ENCODE results near the gene AUTS2.

The AUTS2 gene

DNA sequence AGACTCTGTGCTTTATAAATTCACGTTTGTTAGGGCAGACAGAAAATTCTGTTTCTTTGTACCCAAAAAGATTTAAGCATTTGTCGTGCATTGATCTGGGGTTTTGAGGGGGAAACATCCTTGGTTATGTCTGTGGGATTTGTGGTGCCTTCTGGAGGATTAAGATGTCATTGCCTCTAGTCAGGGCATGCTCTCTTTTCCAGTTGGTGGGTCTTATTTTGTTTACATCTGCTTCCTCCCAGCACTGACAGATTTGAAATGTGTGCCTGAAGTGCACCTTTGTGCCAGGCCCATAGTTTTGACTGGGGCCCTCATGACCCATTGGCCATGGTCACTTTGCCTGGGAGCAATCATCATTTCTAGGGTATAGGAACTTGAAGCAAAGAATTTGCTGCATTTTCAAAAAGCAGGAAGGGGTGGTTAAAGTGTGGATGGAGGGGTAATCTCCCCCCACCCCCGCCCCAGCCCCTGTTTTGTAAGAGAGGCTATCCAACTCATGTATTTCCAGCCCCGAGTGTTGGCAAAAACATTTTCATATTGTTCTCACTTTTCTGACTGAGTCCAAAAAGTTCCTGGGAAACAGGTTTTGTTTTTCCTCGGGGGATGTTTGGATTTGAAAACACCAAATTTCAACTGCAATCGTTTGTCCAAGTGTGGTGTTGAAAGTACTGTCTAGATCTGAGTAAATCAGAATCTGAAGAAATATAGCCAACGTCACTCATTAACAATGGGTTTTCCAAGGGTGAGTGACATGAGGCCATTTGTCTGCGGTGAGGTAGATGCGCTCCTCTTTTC lies 1145.5 kb downstream of the AUTS2 start:
- DNase-seq (ENCODE audit: low read depth in 2 of 2) = no peak

DNA sequence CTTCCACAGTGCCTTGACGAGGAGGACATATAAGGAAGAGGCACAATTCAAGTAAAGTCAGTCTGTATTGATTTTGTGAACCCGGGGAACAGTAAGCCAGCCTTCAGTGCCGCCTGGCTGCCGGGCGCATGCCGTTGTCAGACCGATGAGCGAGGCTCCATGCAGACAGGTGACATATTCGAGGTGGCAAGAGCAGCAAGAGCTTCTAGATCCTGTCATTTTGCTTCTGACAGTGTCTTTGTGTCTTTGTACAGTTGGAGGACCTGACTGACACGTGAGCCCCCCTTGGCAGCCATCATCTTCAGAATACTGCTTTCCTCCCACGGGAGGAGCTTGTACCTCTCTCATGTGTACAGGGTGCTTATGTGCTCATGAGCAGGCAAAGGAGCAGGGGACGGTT lies 1146.2 kb downstream of the AUTS2 start:
- DNase-seq (ENCODE audit: low read depth in 2 of 2) = no peak

DNA sequence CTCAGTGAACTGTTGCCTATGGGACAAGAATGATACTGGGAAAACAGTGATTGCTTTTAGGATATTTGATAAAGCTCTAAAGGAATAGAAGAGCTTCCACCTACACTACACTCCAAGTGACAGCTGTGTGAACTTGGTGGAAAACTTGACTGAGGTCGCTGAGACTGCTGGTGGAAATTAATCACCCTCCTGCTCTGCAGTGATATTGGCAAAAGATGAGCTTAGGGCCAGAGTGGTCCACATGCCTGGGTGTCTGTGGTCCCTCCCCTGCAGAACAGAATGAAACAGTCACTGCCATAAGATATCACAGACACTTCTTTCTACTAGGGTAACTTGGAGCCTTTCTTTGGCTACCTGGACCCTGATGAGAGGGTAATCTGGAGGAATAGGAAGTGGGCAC lies 1151.6 kb downstream of the AUTS2 start:
- DNase-seq (ENCODE audit: low read depth in 2 of 2) = no peak

DNA sequence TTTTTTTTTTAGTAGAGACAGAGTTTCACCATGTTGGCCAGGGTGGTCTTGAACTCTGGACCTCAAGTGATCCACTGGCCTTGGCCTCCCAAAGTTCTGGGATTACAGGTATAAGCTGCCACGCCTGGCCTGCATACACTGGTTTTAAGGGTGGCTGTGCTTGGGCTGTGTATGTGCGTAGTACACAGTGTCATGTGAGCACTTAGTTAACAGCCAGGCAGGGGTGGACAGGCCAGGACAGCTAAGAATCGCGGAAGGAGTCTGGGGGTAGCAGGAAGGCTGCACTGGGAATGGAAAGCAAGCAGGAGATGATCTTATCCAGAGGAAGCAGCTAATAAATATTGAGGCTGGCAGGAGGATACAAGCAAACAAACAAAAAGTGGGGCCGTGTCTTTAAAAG lies 1153.6 kb downstream of the AUTS2 start:
- no peak for DNase-seq (ENCODE audit: low read depth in 2 of 2)

DNA sequence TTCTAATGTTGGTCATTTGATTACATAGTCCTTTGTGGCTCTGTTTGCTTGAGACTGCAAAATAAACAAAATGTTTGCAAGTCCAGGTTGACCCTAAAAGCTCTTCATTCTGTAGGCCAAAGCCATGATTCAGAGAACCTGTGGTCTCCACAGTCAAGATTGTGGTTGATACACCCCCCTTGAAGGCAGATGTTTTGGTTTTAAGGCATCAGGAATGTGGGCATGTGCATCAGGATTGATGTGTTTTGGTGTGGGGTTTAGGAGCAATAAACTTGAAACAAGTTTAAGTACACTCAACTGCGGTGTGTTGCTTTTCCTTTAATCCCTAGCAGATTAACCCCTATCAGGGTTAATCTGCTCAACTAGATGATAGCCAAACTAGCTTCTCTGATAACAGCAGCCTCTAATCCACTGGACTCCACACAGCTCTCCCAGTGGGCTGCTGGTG lies 1154.5 kb downstream of the AUTS2 start:
- DNase-seq (ENCODE audit: low read depth in 2 of 2) = no peak

DNA sequence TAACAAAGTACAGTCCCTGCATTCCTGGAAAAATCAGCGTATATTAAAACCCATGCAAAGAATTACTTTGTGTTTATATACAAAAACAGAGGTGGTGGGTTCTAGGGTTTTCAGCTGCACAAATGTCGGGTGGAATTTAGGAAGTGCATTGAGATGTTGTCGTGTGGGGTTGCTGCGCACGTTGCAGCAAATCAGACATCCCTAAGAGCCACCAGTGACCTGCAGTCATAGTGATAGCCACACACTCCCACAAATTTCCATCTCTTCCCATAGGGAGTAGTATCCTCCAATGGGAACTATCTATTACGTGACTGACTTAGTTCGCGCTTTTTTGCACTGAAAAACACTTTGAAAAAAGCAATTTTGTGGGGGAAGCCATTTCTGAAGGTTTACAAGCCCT lies 1158.5 kb downstream of the AUTS2 start:
- no peak for DNase-seq (ENCODE audit: low read depth in 2 of 2)

DNA sequence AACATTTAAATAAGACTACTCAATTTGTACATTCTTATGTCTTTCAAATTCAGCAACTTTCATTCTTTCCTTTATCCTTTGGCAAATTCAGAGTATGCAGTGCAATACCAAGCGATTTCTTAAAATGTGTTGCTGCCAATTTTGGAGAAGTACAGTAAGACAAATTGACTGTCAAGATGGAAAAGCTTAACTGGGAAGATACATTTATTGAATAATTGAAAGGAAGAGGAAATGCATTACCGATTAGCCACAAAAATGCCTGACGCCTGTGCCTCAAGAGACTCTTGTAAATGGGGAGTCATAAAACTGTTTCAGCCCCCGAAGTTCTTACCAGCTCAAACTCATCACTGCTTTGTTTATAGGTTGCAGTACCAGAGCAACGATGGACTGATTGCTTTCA lies 1160.4 kb downstream of the AUTS2 start:
- no peak for DNase-seq (ENCODE audit: low read depth in 2 of 2)

DNA sequence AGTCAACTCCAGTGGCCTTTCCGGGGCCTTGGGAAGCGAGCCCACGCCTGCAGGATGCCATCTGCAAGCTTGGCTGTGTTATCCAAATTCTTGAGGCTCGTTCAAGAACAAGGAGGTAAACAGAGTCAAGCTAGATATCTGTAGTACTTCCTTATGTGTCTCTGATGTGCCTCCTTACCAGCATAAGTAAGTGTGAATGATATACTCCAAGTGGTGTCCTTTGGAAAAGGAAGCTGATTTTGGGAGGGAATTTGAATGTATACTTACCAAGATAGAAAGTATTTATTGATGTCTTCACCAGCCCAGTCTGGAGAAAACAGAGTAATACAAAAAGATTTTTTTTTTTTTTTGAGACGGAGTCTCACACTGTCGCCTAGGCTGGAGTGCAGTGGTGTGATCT lies 1161.4 kb downstream of the AUTS2 start:
- DNase-seq (ENCODE audit: low read depth in 2 of 2) = no peak

DNA sequence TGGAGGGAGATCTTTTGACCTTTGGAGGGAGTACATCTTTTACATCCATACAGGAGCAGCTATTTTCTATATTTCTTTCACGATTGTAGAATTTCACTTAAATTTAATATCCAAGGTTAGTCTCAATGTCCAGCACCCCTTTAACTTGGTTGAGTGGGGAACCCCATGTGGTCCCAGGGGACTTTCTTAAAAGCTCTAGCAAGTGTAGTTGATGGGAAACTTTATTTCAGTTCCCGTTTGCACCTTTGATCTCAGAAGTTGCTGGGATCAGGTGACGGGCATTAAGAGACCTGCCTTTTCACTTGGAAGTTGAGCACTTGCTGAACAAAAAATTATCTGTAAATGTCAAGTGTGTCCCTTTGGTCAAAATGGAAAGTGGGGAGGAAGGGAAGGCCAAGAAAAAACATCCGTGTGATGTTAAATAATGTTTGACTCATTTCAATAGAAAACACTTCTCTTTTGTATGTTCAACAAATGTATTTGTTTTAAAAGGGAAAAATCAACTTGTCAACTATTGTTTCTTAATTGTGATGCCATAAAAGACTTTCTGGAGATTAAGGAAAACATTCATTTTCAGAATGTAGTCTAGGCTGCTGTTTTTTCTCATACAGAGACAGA lies 1163.5 kb downstream of the AUTS2 start:
- no peak for DNase-seq (ENCODE audit: low read depth in 2 of 2)

DNA sequence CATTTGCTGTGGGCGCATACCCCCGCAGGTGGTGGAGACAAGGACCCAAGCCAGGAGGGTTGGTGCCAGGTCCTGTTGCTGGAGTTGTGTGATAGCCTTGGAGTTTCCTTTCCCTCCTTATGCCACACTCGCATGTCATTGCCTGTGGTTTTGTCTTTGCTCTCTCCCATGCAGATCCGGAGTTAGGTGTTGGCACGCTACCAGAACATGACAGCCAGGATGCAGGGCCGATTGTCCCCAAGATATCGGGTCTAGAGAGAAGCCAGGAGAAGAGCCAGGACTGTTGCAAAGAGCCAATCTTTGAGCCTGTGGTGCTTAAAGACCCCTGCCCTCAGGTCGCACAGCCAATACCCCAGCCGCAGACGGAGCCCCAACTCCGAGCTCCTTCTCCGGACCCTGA lies 1164.4 kb downstream of the AUTS2 start:
- DNase-seq (ENCODE audit: low read depth in 2 of 2) = no peak

DNA sequence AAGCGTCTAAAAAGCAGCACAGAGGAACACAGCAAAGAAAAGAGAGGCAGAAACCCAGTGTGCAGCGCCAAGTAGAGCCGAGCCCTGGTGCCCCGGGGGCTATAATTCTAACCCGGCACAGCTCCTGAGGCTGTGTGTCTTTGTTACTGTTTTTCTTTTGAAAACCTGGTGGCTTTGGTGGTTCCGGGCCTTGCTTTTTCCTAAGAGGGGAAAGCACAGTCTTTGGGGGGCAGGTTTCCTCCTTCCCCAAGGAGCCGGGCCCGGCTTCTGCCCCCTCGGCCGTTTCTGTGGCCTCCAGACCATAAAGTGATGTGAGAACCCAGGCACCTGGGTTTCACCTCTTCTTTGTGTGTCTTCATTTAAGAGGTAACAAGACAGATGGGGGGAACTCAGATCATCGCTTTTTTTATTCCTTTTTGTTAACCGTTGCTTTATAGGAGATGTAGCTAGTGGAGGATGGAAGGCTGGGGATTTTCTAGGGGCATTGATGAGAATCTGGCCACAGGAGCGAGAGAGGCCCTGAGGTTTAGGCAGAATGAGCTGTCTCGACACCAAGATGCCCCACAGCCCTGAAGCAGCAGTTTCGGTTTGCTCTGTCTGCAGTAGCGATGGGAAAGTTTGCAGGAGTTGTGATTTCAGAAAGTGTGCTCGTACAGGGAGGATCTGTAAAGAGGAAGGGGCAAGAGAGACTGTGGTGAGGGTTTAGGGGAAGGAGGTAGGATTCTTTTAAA lies 1165.9 kb downstream of the AUTS2 start:
- DNase-seq (ENCODE audit: low read depth in 2 of 2) = no peak

DNA sequence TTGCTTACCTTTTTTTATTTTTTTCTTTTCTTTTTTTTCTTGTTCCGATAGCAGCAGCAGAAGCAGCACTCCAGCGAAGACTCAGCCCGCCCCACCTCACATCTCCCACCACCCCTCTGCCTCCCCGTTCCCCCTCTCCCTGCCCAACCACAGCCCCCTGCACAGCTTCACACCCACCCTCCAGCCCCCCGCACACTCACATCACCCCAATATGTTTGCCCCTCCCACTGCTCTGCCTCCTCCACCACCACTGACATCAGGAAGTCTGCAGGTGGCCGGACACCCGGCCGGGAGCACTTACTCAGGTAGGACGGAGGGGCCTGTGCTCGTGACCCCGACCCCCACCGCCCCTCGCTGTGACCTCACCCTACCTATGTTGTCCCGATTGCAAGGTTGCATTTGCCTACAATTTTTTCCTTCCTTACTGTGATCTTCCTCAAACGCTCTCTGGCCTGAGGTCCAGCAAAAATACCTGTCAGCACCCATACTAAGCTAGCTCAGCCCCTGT lies 1166.5 kb downstream of the AUTS2 start:
- DNase-seq (ENCODE audit: low read depth in 2 of 2) = no peak

DNA sequence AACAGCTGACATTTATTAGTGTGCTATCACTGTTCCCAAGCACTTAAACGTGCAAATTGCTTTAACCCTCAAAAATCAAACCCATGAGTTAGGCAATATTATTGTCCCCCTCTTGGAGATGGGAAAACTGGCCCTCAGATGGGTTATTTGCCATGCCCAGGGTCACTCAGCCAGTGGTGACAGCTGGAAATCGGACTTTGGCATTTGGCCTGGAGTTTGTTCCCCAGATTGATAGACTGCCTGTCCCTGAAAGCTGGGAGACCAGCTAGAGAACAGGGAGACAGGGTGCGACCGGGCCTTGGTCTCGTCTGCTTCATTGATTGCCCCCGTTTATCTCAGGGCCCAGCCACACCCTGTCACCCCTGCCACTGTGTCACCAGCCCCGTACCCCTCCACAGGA lies 1167.4 kb downstream of the AUTS2 start:
- no peak for DNase-seq (ENCODE audit: low read depth in 2 of 2)

DNA sequence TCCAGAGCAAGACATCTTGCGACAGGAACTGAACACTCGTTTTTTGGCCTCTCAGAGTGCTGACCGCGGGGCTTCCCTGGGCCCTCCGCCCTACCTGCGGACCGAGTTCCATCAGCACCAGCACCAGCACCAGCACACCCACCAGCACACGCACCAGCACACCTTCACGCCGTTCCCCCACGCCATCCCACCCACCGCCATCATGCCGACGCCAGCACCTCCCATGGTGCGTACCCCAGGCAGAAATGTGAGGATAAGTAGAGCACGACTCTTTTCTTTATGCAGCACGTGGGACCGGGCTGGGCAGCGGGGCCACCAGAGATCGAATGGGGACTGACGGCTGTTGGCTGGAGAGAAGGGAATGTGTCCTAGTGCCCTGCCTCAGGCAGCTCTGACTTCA lies 1167.8 kb downstream of the AUTS2 start:
- DNase-seq (ENCODE audit: low read depth in 2 of 2) = no peak

DNA sequence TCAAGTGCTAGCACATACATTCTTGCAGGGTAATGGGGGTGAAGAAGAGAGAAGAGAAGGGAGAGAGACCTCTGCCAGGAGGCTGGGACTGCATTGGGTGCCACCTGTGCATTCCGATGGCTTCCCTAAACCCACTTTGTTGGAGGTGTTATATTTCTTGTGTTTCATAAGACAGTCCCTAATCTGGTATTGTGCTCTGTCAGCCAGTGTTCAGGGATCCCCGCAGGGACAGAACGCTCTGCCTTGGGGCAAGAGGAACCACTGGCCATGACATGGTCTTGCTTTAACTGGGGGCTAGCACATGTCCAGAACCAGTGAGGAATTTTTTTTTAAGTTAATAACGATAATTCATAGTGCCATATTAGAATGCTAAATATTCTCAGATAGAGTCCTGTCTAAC lies 1168.4 kb downstream of the AUTS2 start:
- no peak for DNase-seq (ENCODE audit: low read depth in 2 of 2)

DNA sequence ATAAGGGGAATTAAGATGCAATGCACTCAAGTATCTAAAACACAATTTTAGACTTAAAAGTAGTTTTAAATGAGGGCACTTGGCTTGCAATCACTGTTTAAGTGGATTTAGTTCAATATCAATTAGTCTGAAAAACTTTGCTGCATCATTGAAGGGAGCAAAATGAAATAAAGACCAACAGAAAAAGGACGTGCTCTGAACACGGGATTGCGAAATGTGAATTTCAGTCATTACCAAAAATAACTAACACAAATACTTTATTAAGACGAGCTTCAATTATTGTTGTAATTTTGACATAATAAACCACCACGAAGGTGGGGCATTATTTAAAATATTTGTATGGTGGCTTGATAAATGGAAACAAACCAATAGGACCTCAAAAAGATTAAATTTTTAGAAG lies 1171.9 kb downstream of the AUTS2 start:
- DNase-seq (ENCODE audit: low read depth in 2 of 2) = no peak

DNA sequence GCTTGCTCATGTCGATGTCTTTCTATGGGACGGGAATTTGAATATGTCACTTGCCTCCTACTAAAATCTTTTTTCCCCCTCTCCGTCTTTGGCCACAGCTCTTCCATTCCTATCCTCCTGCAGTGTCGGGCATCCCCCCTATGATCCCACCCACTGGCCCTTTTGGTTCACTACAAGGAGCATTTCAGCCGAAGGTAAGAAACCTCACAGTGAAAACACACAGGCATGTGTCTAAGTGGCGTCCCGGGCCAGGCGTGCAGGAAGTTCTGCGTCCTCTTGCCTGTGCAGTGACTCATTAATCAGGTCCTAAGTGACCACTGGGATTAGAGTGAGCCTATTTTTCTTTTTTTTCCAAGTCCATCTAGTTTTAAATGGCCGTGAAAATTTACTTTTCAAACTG lies 1173.2 kb downstream of the AUTS2 start:
- no peak for DNase-seq (ENCODE audit: low read depth in 2 of 2)

DNA sequence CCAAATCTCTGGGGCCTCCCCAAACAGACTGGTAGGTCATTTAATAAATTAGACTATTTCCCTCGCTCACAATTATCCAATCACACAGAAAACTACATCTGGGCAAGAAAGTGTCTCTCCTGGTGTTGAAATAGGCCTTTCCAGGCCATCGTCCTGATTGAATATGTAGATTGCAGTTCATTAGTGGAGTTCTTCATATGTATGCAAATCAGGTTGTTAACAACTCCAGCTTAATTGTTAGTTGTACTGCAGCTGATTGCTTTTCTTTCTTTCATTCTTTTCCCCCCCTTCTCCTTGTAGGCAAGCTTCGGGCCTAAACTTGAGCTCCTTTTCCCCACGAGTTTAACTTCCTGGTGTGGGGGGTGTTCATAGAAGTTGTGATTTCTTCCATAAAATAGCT lies 1174.6 kb downstream of the AUTS2 start:
- no peak for DNase-seq (ENCODE audit: low read depth in 2 of 2)

DNA sequence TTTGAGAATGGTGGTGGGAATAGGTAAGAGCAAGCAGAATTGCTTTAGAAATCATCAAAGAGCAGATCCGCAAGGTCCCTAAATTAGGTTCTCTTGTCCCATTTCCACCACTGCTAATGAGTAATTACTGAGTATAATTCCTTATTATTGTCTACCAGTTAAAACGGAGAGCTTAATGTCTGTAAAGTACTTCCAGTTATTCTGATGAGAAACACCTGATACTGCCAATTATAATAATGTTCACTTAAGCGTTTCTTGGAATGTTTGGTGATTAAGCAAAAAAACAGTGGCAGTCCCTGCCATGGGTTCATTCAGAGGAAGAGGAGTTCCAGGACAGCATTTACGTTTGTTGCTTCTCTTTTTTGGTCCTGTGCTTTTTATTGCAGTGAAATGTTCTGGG lies 1175.1 kb downstream of the AUTS2 start:
- DNase-seq (ENCODE audit: low read depth in 2 of 2) = no peak

DNA sequence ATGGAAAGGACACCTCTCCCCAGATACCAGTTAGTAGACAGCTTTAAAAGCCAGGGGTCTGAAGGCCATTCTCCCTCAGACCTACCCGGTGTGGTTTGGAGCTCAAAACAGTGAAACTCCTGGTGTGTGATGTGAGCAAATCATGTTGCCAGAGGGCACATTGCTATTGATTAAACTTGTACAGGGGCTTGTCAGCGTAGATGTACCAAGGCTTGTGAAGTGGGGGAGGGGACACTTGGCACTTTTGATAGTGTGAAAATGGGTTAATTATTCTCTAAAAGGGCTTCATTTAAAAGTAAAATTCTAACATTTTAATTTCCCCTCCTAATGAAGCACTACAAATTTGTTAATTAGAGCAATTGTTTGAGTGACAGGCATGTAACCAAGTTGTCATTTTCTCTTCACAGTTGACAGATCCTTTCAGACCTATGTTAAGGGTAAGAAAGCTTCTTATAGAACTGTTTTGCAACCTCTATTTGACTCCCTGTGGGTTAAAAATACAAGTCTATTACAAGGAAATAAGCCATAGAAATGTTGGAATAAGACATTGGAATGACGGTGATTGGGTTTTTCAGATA lies 1176.8 kb downstream of the AUTS2 start:
- no peak for DNase-seq (ENCODE audit: low read depth in 2 of 2)

DNA sequence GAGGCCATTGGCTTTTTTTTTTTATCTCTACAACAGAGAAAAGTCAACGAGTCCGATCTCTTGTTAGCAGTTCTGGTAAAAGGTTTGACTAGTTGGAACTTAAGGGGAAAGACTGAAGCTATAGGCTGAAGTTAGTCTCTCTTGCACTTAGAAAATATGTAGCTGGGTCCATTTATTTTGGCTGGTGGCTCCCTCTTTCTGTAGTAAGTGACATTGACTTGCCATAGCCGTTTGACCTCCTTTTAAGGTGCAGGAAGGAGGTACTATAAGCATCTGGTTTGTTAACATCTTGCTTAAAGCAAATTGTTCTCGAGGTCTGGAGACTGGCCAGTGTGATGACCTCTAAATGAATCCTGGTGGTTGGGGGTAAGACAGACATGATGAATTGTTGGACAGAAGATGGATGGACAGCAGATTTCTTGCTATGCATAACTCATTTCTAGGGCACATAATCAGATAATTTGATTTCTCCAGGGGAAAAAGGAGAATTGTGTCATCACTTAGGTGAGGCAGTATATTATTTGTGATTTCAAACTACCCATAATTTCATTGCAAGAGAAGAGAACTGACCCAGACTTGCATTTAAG lies 1177.4 kb downstream of the AUTS2 start:
- DNase-seq (ENCODE audit: low read depth in 2 of 2) = no peak

DNA sequence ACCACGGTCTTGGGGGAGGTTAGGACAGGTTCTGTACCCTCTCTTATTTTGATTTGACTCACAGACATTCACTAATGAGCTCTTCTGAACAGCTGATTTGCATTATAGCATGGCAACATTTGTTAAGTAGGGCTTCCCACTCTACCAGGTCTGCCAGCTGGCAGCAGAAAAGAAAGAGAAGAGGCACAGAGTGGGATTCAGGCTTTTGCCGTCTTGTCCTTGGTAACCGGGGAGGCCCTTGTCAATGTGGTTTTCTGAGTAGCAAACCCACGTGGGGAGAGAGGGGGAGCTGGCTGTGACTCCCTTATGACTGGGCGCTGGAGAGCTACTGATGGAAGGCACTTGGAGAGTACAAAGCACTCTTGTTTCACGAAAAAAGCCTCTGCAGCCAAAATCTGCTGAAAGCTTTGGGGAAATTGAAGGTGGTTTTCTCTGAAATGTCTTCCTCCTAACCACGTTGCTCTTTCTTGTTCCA lies 1178.4 kb downstream of the AUTS2 start:
- DNase-seq (ENCODE audit: low read depth in 2 of 2) = no peak
